PC-9 (cell line): ENCODE results near the gene PRKCB. TPM values are rescaled to one million over a fixed set of nuclear protein-coding genes. Genes with fewer than 3 reads are reported as not detected.

Experiments
- BruUV-seq: library from RNA; stranded (reverse); fragments of 400-500 nt; replicated peaks from 2 replicates; lab custom pipeline; 2021; lab: Mats Ljungman, UMichigan
- CTCF ChIA-PET: fragments of 300-600 bp; sonication (Branson Sonifier 250); formaldehyde crosslinking; loops from one replicate; lab custom pipeline; 2022; ENCODE audit warnings: antibody characterized with exemption; lab: Charles Lee
- POLR2A ChIA-PET: fragments of 300-600 bp; sonication (Branson Sonifier 250); formaldehyde crosslinking; loops from one replicate; lab custom pipeline; 2022; ENCODE audit warnings: antibody characterized with exemption; ENCODE audit not compliant: unreplicated experiment; lab: Charles Lee
- DNase-seq, 2 experiments: peaks; one replicate each; pipeline versions ENCODE4 v3.0.0 to v3.0.0-alpha.2; 2015 to 2022; ENCODE audit warnings: mixed read lengths in 1 of 2
- H2AFZ ChIP-seq: fragments of 200-600 bp; sonication (generic); 2 replicates; pipeline ENCODE4 v1.8.1; 2017; ENCODE audit warnings: antibody characterized with exemption
- H3F3A ChIP-seq: fragments of 200-600 bp; sonication (generic); 2 replicates; pipeline ENCODE4 v1.8.1; 2017; ENCODE audit warnings: antibody characterized with exemption, mild to moderate bottlenecking, low read depth; ENCODE audit not compliant: insufficient read depth
- H3K27ac ChIP-seq: fragments of 200-600 bp; sonication (generic); 2 replicates; pipeline ENCODE4 v1.6.1; 2016; ENCODE audit warnings: mixed run types
- H3K27me3 ChIP-seq: fragments of 200-600 bp; sonication (generic); 2 replicates; pipeline ENCODE4 v1.6.1; 2016; ENCODE audit warnings: low read depth, mixed run types; ENCODE audit not compliant: insufficient read depth
- H3K36me3 ChIP-seq: fragments of 200-600 bp; sonication (generic); 2 replicates; pipeline ENCODE4 v1.6.1; 2016; ENCODE audit warnings: low read depth, mixed run types
- H3K4me1 ChIP-seq: fragments of 200-600 bp; sonication (generic); replicated peaks from 2 replicates; pipeline ENCODE4 v1.6.1; 2016; ENCODE audit warnings: mixed run types; ENCODE audit not compliant: insufficient read depth
- H3K4me2 ChIP-seq: fragments of 200-600 bp; sonication (generic); 2 replicates; pipeline ENCODE4 v1.6.1; 2017; ENCODE audit warnings: mixed run types
- H3K4me3 ChIP-seq: fragments of 200-600 bp; sonication (generic); 2 replicates; pipeline ENCODE4 v1.6.1; 2016; ENCODE audit warnings: mixed run types
- H3K79me2 ChIP-seq: fragments of 200-600 bp; sonication (generic); 2 replicates; pipeline ENCODE4 v1.6.1; 2017; ENCODE audit warnings: low read depth, mixed run types
- H3K9me2 ChIP-seq: fragments of 200-600 bp; sonication (generic); 2 replicates; pipeline ENCODE4 v1.8.1; 2017; ENCODE audit warnings: mild to moderate bottlenecking; ENCODE audit not compliant: insufficient read depth
- H3K9me3 ChIP-seq: fragments of 200-600 bp; sonication (generic); 2 replicates; pipeline ENCODE4 v1.8.1; 2016; ENCODE audit warnings: low read depth; ENCODE audit not compliant: insufficient read depth
- H4K20me1 ChIP-seq: fragments of 200-600 bp; sonication (generic); 2 replicates; pipeline ENCODE4 v1.8.1; 2017; ENCODE audit not compliant: insufficient read depth
- EZH2 ChIP-seq: fragments of 200-600 bp; sonication (generic); IDR thresholded peaks from 2 replicates; pipeline ENCODE4 v1.8.0; 2017; ENCODE audit warnings: antibody characterized with exemption, low read depth
- intact Hi-C: fragments of 100-400 bp; cut with micrococcal nuclease; formaldehyde crosslinking; loops from one replicate; pipeline ENCODE4 v1.10.0; 2022; ENCODE audit not compliant: unreplicated experiment
- total RNA-seq: library from RNA; stranded (reverse); gene quantifications from 2 replicates; pipeline ENCODE4 v1.2.3, GENCODE V29; 2021
- TF ChIP-seq, protein P1 (sequence below): fragments of 200-600 bp; sonication (generic); conservative IDR thresholded peaks from 2 replicates; pipeline ENCODE4 v1.6.1; 2017; ENCODE audit warnings: mixed run types, antibody characterized with exemption, mild to moderate bottlenecking, moderate library complexity

PRKCB gene
- total RNA-seq, 1 experiment from 2014 or later: not detected

DNA sequence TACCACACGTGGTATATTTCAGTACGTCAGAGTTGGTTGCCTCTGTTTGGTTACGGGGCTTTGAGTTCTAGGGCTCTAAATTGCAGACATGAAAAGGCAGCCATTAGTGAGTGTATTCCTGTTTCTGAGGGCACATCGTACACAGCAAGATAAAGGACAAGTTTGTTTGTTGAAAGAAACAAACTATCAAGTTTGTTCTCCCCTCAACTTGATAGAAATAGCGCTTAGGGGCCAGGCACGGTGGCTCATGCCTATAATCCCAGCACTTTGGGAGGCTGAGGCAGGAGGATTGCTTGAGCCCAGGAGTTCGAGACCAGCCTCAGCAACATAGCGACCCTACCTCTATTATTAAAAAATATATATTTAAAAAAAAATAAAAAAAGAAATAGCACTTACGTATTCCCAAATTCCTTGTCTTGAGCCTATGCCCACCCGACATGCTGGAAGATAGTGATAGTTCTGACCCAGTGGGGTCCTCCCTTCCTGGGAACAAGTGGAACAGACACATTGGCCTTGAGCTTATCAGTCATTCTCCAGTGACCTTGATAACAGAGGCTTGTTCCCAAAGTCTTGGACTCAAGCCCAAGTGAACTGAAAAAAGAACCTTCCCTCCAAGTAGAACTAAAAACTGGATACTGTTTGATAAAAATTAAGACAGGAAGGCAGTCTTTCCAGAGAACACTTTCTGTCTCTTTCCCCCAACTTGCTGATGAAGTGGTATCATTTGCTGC, 280.4 kb downstream of the PRKCB start:
- no peak overlapping the region for H3K4me3 ChIP-seq
- TF ChIP-seq EZH2: no peak
- TF ChIP-seq, protein P1, sequence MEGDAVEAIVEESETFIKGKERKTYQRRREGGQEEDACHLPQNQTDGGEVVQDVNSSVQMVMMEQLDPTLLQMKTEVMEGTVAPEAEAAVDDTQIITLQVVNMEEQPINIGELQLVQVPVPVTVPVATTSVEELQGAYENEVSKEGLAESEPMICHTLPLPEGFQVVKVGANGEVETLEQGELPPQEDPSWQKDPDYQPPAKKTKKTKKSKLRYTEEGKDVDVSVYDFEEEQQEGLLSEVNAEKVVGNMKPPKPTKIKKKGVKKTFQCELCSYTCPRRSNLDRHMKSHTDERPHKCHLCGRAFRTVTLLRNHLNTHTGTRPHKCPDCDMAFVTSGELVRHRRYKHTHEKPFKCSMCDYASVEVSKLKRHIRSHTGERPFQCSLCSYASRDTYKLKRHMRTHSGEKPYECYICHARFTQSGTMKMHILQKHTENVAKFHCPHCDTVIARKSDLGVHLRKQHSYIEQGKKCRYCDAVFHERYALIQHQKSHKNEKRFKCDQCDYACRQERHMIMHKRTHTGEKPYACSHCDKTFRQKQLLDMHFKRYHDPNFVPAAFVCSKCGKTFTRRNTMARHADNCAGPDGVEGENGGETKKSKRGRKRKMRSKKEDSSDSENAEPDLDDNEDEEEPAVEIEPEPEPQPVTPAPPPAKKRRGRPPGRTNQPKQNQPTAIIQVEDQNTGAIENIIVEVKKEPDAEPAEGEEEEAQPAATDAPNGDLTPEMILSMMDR: no peak
- ChIA-PET CTCF (no interaction called here), POLR2A (no interaction called here)
- H3K4me2 ChIP-seq: no peak overlapping the region
- BruUV-seq: no TSS peak
- H3K27ac ChIP-seq: no peak overlapping the region
- H3K9me3 ChIP-seq: no peaks in the 10 kb centered on the region
- no peaks in the 10 kb centered on the region for H3K36me3 ChIP-seq
- H3K4me1 ChIP-seq: no peaks in the 10 kb centered on the region
- intact Hi-C loops: no loop called here
- no peaks in the 10 kb centered on the region for H3K79me2 ChIP-seq
- no peak for DNase-seq
- H3K9me2 ChIP-seq: no peaks in the 10 kb centered on the region
- peaks cover 34% of the 10 kb centered on the region for H3K27me3 ChIP-seq
- no peak overlapping the region for H2AFZ ChIP-seq
- no peaks in the 10 kb centered on the region for H4K20me1 ChIP-seq
- H3F3A ChIP-seq: no peaks in the 10 kb centered on the region

DNA sequence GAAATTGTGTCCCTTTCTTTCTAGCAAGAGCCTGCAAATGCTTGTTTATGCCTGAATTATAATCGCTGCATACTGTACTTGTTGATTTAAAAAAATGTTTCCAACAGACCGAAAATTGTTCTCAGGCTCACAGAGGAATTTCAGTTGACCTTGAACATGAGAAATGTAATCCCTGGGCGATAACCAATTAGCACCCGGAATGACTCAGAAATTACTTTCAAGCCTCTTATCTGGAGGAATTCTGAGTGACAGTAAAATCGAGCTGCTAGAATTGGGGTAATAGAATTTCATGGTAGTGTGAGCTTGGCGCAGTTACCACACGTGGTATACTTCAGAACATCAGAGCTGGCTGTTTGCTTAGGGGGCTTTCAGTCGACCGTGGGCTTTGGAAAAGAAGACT, 281.2 kb downstream of the PRKCB start:
- H2AFZ ChIP-seq: no peak overlapping the region
- peaks cover 34% of the 10 kb centered on the region for H3K27me3 ChIP-seq
- no peak overlapping the region for H3K27ac ChIP-seq
- intact Hi-C loops: no loop called here
- H3K4me2 ChIP-seq: no peak overlapping the region
- BruUV-seq: no TSS peak
- TF ChIP-seq, protein P1: no peak
- no peak for TF ChIP-seq EZH2
- H3K9me3 ChIP-seq: no peaks in the 10 kb centered on the region
- no peaks in the 10 kb centered on the region for H3K79me2 ChIP-seq
- H3K4me1 ChIP-seq: no peaks in the 10 kb centered on the region
- POLR2A ChIA-PET: no interaction called here
- no peak overlapping the region for H3K4me3 ChIP-seq
- no peaks in the 10 kb centered on the region for H4K20me1 ChIP-seq
- H3K36me3 ChIP-seq: no peaks in the 10 kb centered on the region
- H3F3A ChIP-seq: no peaks in the 10 kb centered on the region
- DNase-seq: no peak
- H3K9me2 ChIP-seq: no peaks in the 10 kb centered on the region
- CTCF ChIA-PET: no interaction called here

DNA sequence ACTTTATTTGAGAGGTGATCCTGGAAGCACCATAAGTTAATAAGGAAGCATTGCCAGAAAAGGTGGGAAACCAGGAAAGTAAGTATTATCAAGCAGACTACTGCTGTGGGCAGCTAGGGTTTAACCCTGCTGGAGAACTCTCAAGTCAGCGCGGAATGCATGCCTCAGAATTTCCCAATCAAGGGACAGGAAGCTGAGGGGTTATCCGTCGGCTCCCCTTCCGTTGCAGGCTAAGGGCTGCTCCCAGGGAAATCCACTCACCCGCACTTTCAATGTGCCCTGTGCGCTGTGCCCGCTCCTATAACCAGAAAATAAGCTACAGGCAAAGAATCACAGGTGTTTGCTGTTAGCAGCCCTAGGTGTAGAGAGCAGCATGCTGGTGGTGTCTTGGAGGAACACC, 281.9 kb downstream of the PRKCB start:
- no peak overlapping the region for H3K4me2 ChIP-seq
- H3K27ac ChIP-seq: no peak overlapping the region
- H3K9me2 ChIP-seq: no peaks in the 10 kb centered on the region
- H3K9me3 ChIP-seq: no peaks in the 10 kb centered on the region
- no peaks in the 10 kb centered on the region for H3F3A ChIP-seq
- H3K27me3 ChIP-seq: peaks cover 34% of the 10 kb centered on the region
- H3K36me3 ChIP-seq: no peaks in the 10 kb centered on the region
- DNase-seq: no peak
- no peaks in the 10 kb centered on the region for H4K20me1 ChIP-seq
- H3K79me2 ChIP-seq: no peaks in the 10 kb centered on the region
- H3K4me1 ChIP-seq: no peaks in the 10 kb centered on the region
- no peak overlapping the region for H3K4me3 ChIP-seq
- H2AFZ ChIP-seq: no peak overlapping the region
- ChIA-PET CTCF (no interaction called here), POLR2A (no interaction called here)
- TF ChIP-seq, protein P1: no peak
- TF ChIP-seq EZH2: no peak
- intact Hi-C loops: no loop called here
- BruUV-seq: no TSS peak
